Measurements from ENCODE around the gene PGAP3. TPM values are rescaled to one million over a fixed set of nuclear protein-coding genes. Genes with fewer than 3 reads are reported as not detected.
"Not testable (repeated sequence)": the region's sequence is repeated elsewhere in the genome, so short reads cannot be mapped to it uniquely, and the experiment has no call there.

Gene PGAP3
- 9.7 TPM for total RNA-seq

GRCh38 chr17:39687546-39688474, at the start of gene PGAP3:
Gene PGAP3, minus strand, starts transcription at chr17:39688057. Its CDS starts 43 bp downstream, at chr17:39688014.
- DNase-seq = peak; percentile 92

GRCh38 chr17:39737206-39737759, 49.4 kb upstream of the PGAP3 start:
- no peak for DNase-seq

- DNase-seq = no peak
Measured at GRCh38 chr17:39736319-39737165, 48.7 kb upstream of the PGAP3 start.

- DNase-seq = no peak
Measured at GRCh38 chr17:39735882-39736281, 48.0 kb upstream of the PGAP3 start.

- no peak for DNase-seq
Measured at GRCh38 chr17:39732586-39732985, 44.7 kb upstream of the PGAP3 start.

- DNase-seq = peak; percentile 48
Measured at GRCh38 chr17:39730095-39730921, 42.5 kb upstream of the PGAP3 start, which contains the start of gene MIEN1. Gene MIEN1, minus strand, starts transcription at chr17:39730532. Its CDS starts 37 bp downstream, at chr17:39730495.

- DNase-seq = no peak
Measured at GRCh38 chr17:39729280-39729851, 41.5 kb upstream of the PGAP3 start.

GRCh38 chr17:39727556-39727955, 39.7 kb upstream of the PGAP3 start:
- DNase-seq = no peak

- DNase-seq = no peak
Measured at GRCh38 chr17:39726617-39727016, 38.8 kb upstream of the PGAP3 start.

GRCh38 chr17:39725923-39726322, 38.1 kb upstream of the PGAP3 start:
- DNase-seq = not testable (repeated sequence)

GRCh38 chr17:39724731-39725130, 36.9 kb upstream of the PGAP3 start:
- no peak for DNase-seq

GRCh38 chr17:39722965-39723848, 35.4 kb upstream of the PGAP3 start:
- DNase-seq = no peak

- DNase-seq = no peak
Measured at GRCh38 chr17:39722104-39722503, 34.2 kb upstream of the PGAP3 start.

GRCh38 chr17:39719563-39720355, 31.9 kb upstream of the PGAP3 start:
- DNase-seq = no peak

- DNase-seq = no peak
Measured at GRCh38 chr17:39717660-39718059, 29.8 kb upstream of the PGAP3 start.

GRCh38 chr17:39716879-39717536, 29.2 kb upstream of the PGAP3 start:
- DNase-seq = no peak

- DNase-seq = no peak
Measured at GRCh38 chr17:39716073-39716818, 28.4 kb upstream of the PGAP3 start.

Data from skin of body (tissue), 2 donors.